ENCODE data around the gene ITGB7.

- TF ChIP-seq, protein P1, sequence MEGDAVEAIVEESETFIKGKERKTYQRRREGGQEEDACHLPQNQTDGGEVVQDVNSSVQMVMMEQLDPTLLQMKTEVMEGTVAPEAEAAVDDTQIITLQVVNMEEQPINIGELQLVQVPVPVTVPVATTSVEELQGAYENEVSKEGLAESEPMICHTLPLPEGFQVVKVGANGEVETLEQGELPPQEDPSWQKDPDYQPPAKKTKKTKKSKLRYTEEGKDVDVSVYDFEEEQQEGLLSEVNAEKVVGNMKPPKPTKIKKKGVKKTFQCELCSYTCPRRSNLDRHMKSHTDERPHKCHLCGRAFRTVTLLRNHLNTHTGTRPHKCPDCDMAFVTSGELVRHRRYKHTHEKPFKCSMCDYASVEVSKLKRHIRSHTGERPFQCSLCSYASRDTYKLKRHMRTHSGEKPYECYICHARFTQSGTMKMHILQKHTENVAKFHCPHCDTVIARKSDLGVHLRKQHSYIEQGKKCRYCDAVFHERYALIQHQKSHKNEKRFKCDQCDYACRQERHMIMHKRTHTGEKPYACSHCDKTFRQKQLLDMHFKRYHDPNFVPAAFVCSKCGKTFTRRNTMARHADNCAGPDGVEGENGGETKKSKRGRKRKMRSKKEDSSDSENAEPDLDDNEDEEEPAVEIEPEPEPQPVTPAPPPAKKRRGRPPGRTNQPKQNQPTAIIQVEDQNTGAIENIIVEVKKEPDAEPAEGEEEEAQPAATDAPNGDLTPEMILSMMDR (IDR thresholded peaks at IDR 0.05; ENCODE audit: low read length), result no peak
- no peak for TF ChIP-seq EZH2 (optimal IDR thresholded peaks at IDR 0.05; ENCODE audit: low read depth, low read length)
Observed at GRCh38 chr12:53195516-53196420, 11.3 kb downstream of the ITGB7 start.

Data from MM.1S (cell line).